Fibroblast of lung (primary cell): Measurements from ENCODE around the gene THRA.

Source experiments
- EZH2 ChIP-seq: IDR thresholded peaks from 2 replicates; pipeline ENCODE4 v1.5.1; 2012; ENCODE audit warnings: low read length, control low read depth, mild to moderate bottlenecking; ENCODE audit errors: missing control alignments
- TF ChIP-seq, protein P1 (sequence below), 2 donors: IDR thresholded peaks in 1 of 2; conservative IDR thresholded peaks in 1 of 2; 1 replicate in 1 of 2; 2 replicates in 1 of 2; pipeline ENCODE4 v1.5.1; 2011 to 2012; ENCODE audit warnings: low read length in 2 of 2, control low read depth in 1 of 2, inconsistent platforms in 1 of 2, low read depth in 1 of 2, mild to moderate bottlenecking in 1 of 2

DNA sequence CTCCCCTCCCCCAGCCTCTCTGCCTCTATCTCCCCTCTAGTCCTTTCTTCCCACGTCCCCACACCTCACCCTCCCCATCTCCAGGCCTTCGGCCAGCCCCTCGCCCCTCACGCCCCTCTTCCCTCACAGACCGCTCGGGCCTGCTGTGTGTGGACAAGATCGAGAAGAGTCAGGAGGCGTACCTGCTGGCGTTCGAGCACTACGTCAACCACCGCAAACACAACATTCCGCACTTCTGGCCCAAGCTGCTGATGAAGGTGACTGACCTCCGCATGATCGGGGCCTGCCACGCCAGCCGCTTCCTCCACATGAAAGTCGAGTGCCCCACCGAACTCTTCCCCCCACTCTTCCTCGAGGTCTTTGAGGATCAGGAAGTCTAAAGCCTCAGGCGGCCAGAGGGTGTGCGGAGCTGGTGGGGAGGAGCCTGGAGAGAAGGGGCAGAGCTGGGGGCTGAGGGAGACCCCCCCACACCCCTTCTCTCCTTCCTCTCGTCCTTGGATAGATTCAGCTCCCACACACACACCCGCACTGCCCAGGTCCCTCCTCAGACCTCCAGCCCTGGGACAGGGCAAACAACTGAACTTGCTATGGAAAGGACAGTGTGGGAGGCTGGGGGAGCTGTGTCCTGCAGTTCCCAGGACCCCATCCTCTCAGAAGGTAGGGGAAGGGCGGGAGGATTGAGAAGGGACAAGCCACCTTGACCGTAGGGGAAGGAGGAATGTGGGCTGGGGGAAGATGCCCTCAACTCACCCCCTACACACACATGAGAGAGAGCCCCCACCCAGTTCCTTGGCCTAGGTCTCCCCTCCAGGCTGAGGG, 26.5 kb downstream of the THRA start:
- TF ChIP-seq, protein P1, sequence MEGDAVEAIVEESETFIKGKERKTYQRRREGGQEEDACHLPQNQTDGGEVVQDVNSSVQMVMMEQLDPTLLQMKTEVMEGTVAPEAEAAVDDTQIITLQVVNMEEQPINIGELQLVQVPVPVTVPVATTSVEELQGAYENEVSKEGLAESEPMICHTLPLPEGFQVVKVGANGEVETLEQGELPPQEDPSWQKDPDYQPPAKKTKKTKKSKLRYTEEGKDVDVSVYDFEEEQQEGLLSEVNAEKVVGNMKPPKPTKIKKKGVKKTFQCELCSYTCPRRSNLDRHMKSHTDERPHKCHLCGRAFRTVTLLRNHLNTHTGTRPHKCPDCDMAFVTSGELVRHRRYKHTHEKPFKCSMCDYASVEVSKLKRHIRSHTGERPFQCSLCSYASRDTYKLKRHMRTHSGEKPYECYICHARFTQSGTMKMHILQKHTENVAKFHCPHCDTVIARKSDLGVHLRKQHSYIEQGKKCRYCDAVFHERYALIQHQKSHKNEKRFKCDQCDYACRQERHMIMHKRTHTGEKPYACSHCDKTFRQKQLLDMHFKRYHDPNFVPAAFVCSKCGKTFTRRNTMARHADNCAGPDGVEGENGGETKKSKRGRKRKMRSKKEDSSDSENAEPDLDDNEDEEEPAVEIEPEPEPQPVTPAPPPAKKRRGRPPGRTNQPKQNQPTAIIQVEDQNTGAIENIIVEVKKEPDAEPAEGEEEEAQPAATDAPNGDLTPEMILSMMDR (conservative IDR thresholded peaks at IDR 0.05 in 1 of 2, IDR thresholded peaks at IDR 0.05 in 1 of 2; ENCODE audit: low read depth in 1 of 2, low read length in 2 of 2), result no peak
- TF ChIP-seq EZH2, result no peak
